ENCODE data around the gene CHTF18.

GRCh38 chr16:768428-768827 is 20.0 kb upstream of the CHTF18 start:
- TF ChIP-seq, protein P1, sequence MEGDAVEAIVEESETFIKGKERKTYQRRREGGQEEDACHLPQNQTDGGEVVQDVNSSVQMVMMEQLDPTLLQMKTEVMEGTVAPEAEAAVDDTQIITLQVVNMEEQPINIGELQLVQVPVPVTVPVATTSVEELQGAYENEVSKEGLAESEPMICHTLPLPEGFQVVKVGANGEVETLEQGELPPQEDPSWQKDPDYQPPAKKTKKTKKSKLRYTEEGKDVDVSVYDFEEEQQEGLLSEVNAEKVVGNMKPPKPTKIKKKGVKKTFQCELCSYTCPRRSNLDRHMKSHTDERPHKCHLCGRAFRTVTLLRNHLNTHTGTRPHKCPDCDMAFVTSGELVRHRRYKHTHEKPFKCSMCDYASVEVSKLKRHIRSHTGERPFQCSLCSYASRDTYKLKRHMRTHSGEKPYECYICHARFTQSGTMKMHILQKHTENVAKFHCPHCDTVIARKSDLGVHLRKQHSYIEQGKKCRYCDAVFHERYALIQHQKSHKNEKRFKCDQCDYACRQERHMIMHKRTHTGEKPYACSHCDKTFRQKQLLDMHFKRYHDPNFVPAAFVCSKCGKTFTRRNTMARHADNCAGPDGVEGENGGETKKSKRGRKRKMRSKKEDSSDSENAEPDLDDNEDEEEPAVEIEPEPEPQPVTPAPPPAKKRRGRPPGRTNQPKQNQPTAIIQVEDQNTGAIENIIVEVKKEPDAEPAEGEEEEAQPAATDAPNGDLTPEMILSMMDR (IDR thresholded peaks at IDR 0.05; ENCODE audit: low read depth, low read length, poor library complexity, severe bottlenecking) = no peak
- TF ChIP-seq EZH2phosphoT487 (IDR thresholded peaks at IDR 0.05; ENCODE audit: borderline replicate concordance, low read length) = no peak
